Esophagus squamous epithelium (tissue), 5 donors: Measurements from ENCODE around the gene SMIM38. TPM values are rescaled to one million over a fixed set of nuclear protein-coding genes. Genes with fewer than 3 reads are reported as not detected.
"Not testable (repeated sequence)": the region's sequence is repeated elsewhere in the genome, so short reads cannot be mapped to it uniquely, and the experiment has no call there.

ENCODE experiments used
- DNase-seq: peaks from one replicate; lab custom pipeline; 2025; lab: John Stamatoyannopoulos, UW
- H3K27ac ChIP-seq, 4 donors: fragments of 200-600 bp; sonication (generic); one replicate each; pipeline ENCODE4 v1.5.1; 2016 to 2019; ENCODE audit warnings: mild to moderate bottlenecking in 1 of 4
- H3K27me3 ChIP-seq, 4 donors: fragments of 200-600 bp; sonication (generic); 1 replicate in 3 of 4; 2 replicates in 1 of 4; pipeline versions ENCODE4 v1.5.1 to v1.6.0; 2017 to 2021; ENCODE audit warnings: antibody characterized with exemption in 1 of 4
- H3K36me3 ChIP-seq, 3 donors: fragments of 200-600 bp; sonication (generic); one replicate each; pipeline ENCODE4 v1.5.1; 2016 to 2019
- H3K4me1 ChIP-seq, 3 donors: fragments of 200-600 bp; sonication (generic); one replicate each; pipeline ENCODE4 v1.5.1; 2017 to 2019
- H3K4me3 ChIP-seq, 4 donors: fragments of 200-600 bp; sonication (generic); 1 replicate in 3 of 4; 2 replicates in 1 of 4; pipeline ENCODE4 v1.5.1; 2016 to 2019; ENCODE audit warnings: mild to moderate bottlenecking in 2 of 4, moderate library complexity in 1 of 4
- H3K9me3 ChIP-seq, 3 donors: fragments of 200-600 bp; sonication (generic); one replicate each; pipeline ENCODE4 v1.5.1; 2016 to 2019
- CTCF ChIP-seq, 6 experiments: fragments of 450-650 bp in 4 of 6; fragments of 200-600 bp in 2 of 6; sonication (generic) in 2 of 6; IDR thresholded peaks; one replicate each; pipeline ENCODE4 v1.5.1; 2016 to 2019; ENCODE audit warnings: antibody characterized with exemption in 6 of 6, mild to moderate bottlenecking in 4 of 6, moderate library complexity in 4 of 6
- POLR2A ChIP-seq, 4 donors: fragments of 450-650 bp; IDR thresholded peaks; one replicate each; pipeline ENCODE4 v1.6.1; 2017; ENCODE audit warnings: antibody characterized with exemption in 4 of 4, mild to moderate bottlenecking in 4 of 4, moderate library complexity in 3 of 4
- WGBS, 2 donors: methylation state at CpG; one replicate each; pipeline ENCODE4 v1.1.5; 2018; 5-methylcytosine and 5-hydroxymethylcytosine counted together
- intact Hi-C: fragments of 100-400 bp; cut with DNase I; formaldehyde crosslinking; loops from one replicate; pipeline ENCODE4 v1.15.0; 2022
- total RNA-seq, 4 donors: library from RNA; depleted of rRNA; stranded (reverse); fragments of >200 nt; gene quantifications; one replicate each; pipeline ENCODE4 v1.1.0, GENCODE V29; 2016
- donor health status: DM: yes; HTN: yes; CAD: no.

Gene SMIM38
- total RNA-seq, 4 donors from 2014 or later, result 0.15 to 0.19 TPM; not detected in 2

DNA sequence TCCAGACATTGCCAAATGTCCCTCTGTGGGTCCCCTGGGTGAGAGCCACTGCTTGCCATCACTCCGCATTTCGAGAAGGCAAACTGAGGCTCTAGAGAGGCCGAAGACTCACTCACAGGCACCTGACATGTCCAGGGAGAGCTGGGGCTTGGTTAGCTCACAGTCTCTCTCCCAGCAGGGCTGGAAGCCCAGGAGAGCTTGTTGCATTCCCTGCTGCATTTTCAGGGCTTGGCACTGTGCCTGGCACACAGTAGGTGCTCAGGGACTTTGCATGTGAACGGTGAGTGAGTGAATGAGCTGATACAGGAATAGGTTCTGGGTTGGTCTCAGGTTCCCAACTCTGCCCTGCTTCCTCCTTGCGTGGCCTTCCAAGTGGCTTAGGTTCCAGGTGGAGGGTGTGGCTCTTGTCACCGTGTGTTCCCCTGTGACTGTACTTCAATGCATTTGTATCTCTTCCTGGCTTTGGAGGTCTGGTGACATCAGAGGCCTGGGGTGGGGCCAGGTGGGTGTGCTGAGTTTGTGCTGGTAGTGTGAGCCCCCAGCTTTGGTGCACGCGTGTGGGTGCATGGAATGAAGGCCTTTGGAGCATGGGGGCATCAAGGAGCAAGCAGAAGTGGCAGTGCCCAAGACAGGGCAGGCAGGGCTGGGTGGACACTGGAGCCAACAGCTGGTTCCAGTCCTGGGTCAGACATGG is 18.4 kb upstream of the SMIM38 start:
- no peak for DNase-seq
- WGBS, 2 donors, result 77 to 81% methylated on average over 4 to 8 of the region's 8 CpGs
- Histone ChIP-seq H3K9me3 (no peaks in the 10 kb centered on the region), H3K4me1 (peaks cover 9 to 30% (median 13%) of the 10 kb centered on the region in 3 donors), H3K27me3 (no peaks in the 10 kb centered on the region), H3K4me3 (no peak overlapping the region), H3K27ac (peak overlapping the region in 2 of 4 donors; percentile 21 to 52), H3K36me3 (no peaks in the 10 kb centered on the region)
- TF ChIP-seq POLR2A (IDR thresholded peaks at IDR 0.05), result no peak
- no peak for TF ChIP-seq CTCF (IDR thresholded peaks at IDR 0.05)
- intact Hi-C loops, result no loop called here

DNA sequence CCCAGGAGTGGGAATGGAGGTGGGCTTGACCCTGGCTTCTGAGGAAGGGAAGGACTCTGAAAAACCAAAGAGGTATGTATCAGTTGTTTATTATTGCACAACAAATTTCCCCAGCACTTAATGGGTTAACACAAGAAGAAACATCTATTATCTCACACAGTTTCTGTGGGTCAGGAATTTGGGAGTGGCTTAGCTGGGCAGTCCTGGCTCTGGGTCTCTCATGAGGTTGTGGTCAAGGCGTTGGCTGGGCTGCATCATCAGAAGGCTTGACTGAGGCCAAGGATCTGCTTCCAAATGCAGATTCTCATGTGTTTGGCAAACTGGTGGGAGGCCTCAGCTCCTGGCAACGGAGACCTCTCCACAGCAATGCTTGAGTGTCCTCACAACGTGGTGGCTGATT is 17.5 kb upstream of the SMIM38 start:
- intact Hi-C loops, result no loop called here
- no peaks in the 10 kb centered on the region for H3K9me3 ChIP-seq
- H3K36me3 ChIP-seq, result no peaks in the 10 kb centered on the region
- 50 to 80% methylated on average over 1 to 2 of the region's 3 CpGs for WGBS, 2 donors
- H3K4me3 ChIP-seq, result no peak overlapping the region
- H3K4me1 ChIP-seq, result peaks cover 10 to 31% (median 13%) of the 10 kb centered on the region in 3 donors
- H3K27me3 ChIP-seq, result no peaks in the 10 kb centered on the region
- no peak for DNase-seq
- H3K27ac ChIP-seq, result no peak overlapping the region
- TF ChIP-seq POLR2A (IDR thresholded peaks at IDR 0.05) (no peak), CTCF (IDR thresholded peaks at IDR 0.05) (no peak)

DNA sequence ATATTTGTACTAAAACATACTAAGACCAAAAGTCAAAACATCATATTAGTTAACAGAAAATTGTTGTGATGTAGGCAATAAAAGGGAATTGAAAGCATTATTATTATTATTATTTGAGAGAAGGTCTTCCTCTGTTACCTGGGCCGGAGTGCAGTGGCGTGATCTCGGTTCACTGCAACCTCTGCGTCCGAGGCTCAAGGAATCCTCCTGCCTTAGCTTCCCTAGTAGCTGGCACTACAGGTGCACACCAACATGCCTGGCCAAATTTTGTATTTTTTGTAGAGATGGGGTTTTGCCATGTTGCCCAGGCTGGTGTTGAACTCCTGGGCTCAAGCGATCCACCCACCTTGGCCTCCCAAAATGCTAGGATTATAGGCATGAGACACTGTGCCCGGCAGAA is 15.6 kb upstream of the SMIM38 start:
- H3K27me3 ChIP-seq, intact Hi-C loops, H3K9me3 ChIP-seq, H3K36me3 ChIP-seq, H3K4me3 ChIP-seq, DNase-seq: not testable (repeated sequence)
- 87% methylated on average over 7 of the region's 7 CpGs for WGBS, 2 donors
- Histone ChIP-seq H3K4me1 (peaks cover 13 to 47% (median 20%) of the 10 kb centered on the region in 3 donors), H3K27ac (peak overlapping the region in 2 of 4 donors; percentile 25 to 36)

GRCh38 chr11:69140635-69141034 is 15.1 kb upstream of the SMIM38 start:
- peak overlapping the region in 2 of 4 donors; percentile 25 to 36 for H3K27ac ChIP-seq
- WGBS, 2 donors, result 60 to 64% methylated on average over 5 of the region's 5 CpGs
- H3K36me3 ChIP-seq, result peaks cover 0 to 5% (median 0%) of the 10 kb centered on the region in 3 donors
- H3K4me1 ChIP-seq, result peaks cover 13 to 47% (median 20%) of the 10 kb centered on the region in 3 donors
- intact Hi-C loops, result no loop called here
- no peak for DNase-seq
- TF ChIP-seq POLR2A (IDR thresholded peaks at IDR 0.05) (no peak), CTCF (IDR thresholded peaks at IDR 0.05) (no peak)
- no peak overlapping the region for H3K4me3 ChIP-seq
- H3K9me3 ChIP-seq, result peaks cover 0 to 3% (median 3%) of the 10 kb centered on the region in 3 donors
- no peaks in the 10 kb centered on the region for H3K27me3 ChIP-seq

GRCh38 chr11:69141742-69142141 is 14.0 kb upstream of the SMIM38 start:
- Histone ChIP-seq H3K9me3 (peaks cover 0 to 14% (median 9%) of the 10 kb centered on the region in 3 donors), H3K27me3 (no peaks in the 10 kb centered on the region), H3K36me3 (peaks cover 0 to 5% (median 0%) of the 10 kb centered on the region in 3 donors), H3K4me1 (peaks cover 13 to 46% (median 20%) of the 10 kb centered on the region in 3 donors), H3K4me3 (no peak overlapping the region), H3K27ac (no peak overlapping the region)
- intact Hi-C loops, result no loop called here
- WGBS, 2 donors, result 58 to 63% methylated on average over 8 of the region's 8 CpGs
- DNase-seq, result no peak
- TF ChIP-seq CTCF (IDR thresholded peaks at IDR 0.05) (peak in 1 of 6 experiments; percentile 16), POLR2A (IDR thresholded peaks at IDR 0.05) (no peak)
